ENCODE data around the gene FIGNL2. TPM values are rescaled to one million over a fixed set of nuclear protein-coding genes. Genes with fewer than 3 reads are reported as not detected.

The FIGNL2 gene
- total RNA-seq, 4 donors from 2014 or later, result 1.7 to 2.7 TPM; not detected in 2

- intact Hi-C loops (cut with DNase I; ENCODE audit: low total_unique reads), result no loop called here
- H3K9me3 ChIP-seq, result no peaks in the 10 kb centered on the region
- H3K4me3 ChIP-seq, result no peak overlapping the region
- peaks cover 0 to 12% of the 10 kb centered on the region in 2 donors for H3K4me1 ChIP-seq
- peaks cover 0 to 9% of the 10 kb centered on the region in 2 donors for H3K27me3 ChIP-seq
- H3K27ac ChIP-seq, result no peak overlapping the region
- no peak for DNase-seq
- TF ChIP-seq CTCF (IDR thresholded peaks at IDR 0.05) (no peak), POLR2A (IDR thresholded peaks at IDR 0.05) (no peak)
- H3K36me3 ChIP-seq, result no peaks in the 10 kb centered on the region
Observed at GRCh38 chr12:51870504-51870903, 22.0 kb upstream of the FIGNL2 start.

GRCh38 chr12:51869931-51870330 is 21.4 kb upstream of the FIGNL2 start:
- intact Hi-C loops (cut with DNase I; ENCODE audit: low total_unique reads), result no loop called here
- Histone ChIP-seq H3K4me3 (no peak overlapping the region), H3K36me3 (no peaks in the 10 kb centered on the region), H3K9me3 (no peaks in the 10 kb centered on the region), H3K27me3 (peaks cover 0 to 9% of the 10 kb centered on the region in 2 donors), H3K4me1 (peaks cover 0 to 12% of the 10 kb centered on the region in 2 donors), H3K27ac (peak overlapping the region; percentile 31 to 71)
- DNase-seq, result no peak
- TF ChIP-seq POLR2A (IDR thresholded peaks at IDR 0.05), result no peak

- peak overlapping the region; percentile 31 to 71 for H3K27ac ChIP-seq
Observed at GRCh38 chr12:51869496-51869865, 21.0 kb upstream of the FIGNL2 start.

GRCh38 chr12:51868821-51869495 is 20.4 kb upstream of the FIGNL2 start:
- peaks cover 0 to 12% of the 10 kb centered on the region in 2 donors for H3K27me3 ChIP-seq
- intact Hi-C loops (cut with DNase I; ENCODE audit: low total_unique reads), result no loop called here

More at GRCh38 chr12:51869496-51869865, 21.0 kb upstream of the FIGNL2 start:
- no peak for DNase-seq
- peaks cover 0 to 14% of the 10 kb centered on the region in 2 donors for H3K4me1 ChIP-seq
- no peak for TF ChIP-seq CTCF (IDR thresholded peaks at IDR 0.05)
- TF ChIP-seq POLR2A (IDR thresholded peaks at IDR 0.05), result no peak
- intact Hi-C loops (cut with DNase I; ENCODE audit: low total_unique reads), result no loop called here
- H3K36me3 ChIP-seq, result no peaks in the 10 kb centered on the region
- peaks cover 0 to 9% of the 10 kb centered on the region in 2 donors for H3K27me3 ChIP-seq
- no peaks in the 10 kb centered on the region for H3K9me3 ChIP-seq
- peak overlapping the region; percentile 32 to 34 for H3K4me3 ChIP-seq

GRCh38 chr12:51867796-51868428 is 19.4 kb upstream of the FIGNL2 start:
- peaks cover 0 to 12% of the 10 kb centered on the region in 2 donors for H3K27me3 ChIP-seq
- TF ChIP-seq POLR2A (IDR thresholded peaks at IDR 0.05), result no peak
- DNase-seq, result no peak
- H3K36me3 ChIP-seq, result no peaks in the 10 kb centered on the region
- H3K4me3 ChIP-seq, result no peak overlapping the region
- no peak overlapping the region for H3K27ac ChIP-seq
- peaks cover 0 to 21% of the 10 kb centered on the region in 2 donors for H3K4me1 ChIP-seq
- no peaks in the 10 kb centered on the region for H3K9me3 ChIP-seq
- intact Hi-C loops (cut with DNase I; ENCODE audit: low total_unique reads), result no loop called here

More at GRCh38 chr12:51868821-51869495, 20.4 kb upstream of the FIGNL2 start:
- TF ChIP-seq POLR2A (IDR thresholded peaks at IDR 0.05) (peak in 1 of 2 donors; percentile 27), CTCF (IDR thresholded peaks at IDR 0.05) (no peak)
- H3K4me3 ChIP-seq, result peak overlapping the region; percentile 32 to 34
- no peaks in the 10 kb centered on the region for H3K9me3 ChIP-seq
- DNase-seq, result peak in 1 of 2 donors; percentile 53
- H3K27ac ChIP-seq, result peak overlapping the region; percentile 31 to 71
- H3K4me1 ChIP-seq, result peaks cover 0 to 19% of the 10 kb centered on the region in 2 donors
- no peaks in the 10 kb centered on the region for H3K36me3 ChIP-seq

GRCh38 chr12:51867371-51867770 is 18.9 kb upstream of the FIGNL2 start:
- Histone ChIP-seq H3K9me3 (no peaks in the 10 kb centered on the region), H3K4me3 (no peak overlapping the region), H3K4me1 (peaks cover 0 to 21% of the 10 kb centered on the region in 2 donors), H3K36me3 (no peaks in the 10 kb centered on the region), H3K27me3 (peaks cover 0 to 12% of the 10 kb centered on the region in 2 donors), H3K27ac (no peak overlapping the region)
- no peak for TF ChIP-seq POLR2A (IDR thresholded peaks at IDR 0.05)
- no peak for TF ChIP-seq CTCF (IDR thresholded peaks at IDR 0.05)
- intact Hi-C loops (cut with DNase I; ENCODE audit: low total_unique reads), result no loop called here
- DNase-seq, result no peak

All from uterus (tissue), 4 donors.